ENCODE results near the gene DAPK1.

DAPK1 gene

GRCh38 chr9:87718852-87719612 lies 221.4 kb downstream of the DAPK1 start:
- no peak for TF ChIP-seq CTCF (IDR thresholded peaks at IDR 0.05; ENCODE audit: borderline replicate concordance, extremely low read depth, low read length, poor library complexity, severe bottlenecking)
- TF ChIP-seq EZH2 (IDR thresholded peaks at IDR 0.05; ENCODE audit: borderline replicate concordance, low read depth, low read length, severe bottlenecking): no peak
- H3K36me3 ChIP-seq (ENCODE audit: insufficient read depth, low read length): no peaks in the 10 kb centered on the region
- no peak overlapping the region for H3K4me3 ChIP-seq (ENCODE audit: low read depth in 1 of 2, low read length in 2 of 2)
- H3K27me3 ChIP-seq (ENCODE audit: insufficient read depth, low read length, poor library complexity): no peaks in the 10 kb centered on the region
- no peaks in the 10 kb centered on the region for H3K79me2 ChIP-seq (ENCODE audit: insufficient read depth, low read length)
- DNase-seq (no peak), ATAC-seq (ENCODE audit: insufficient read depth, low read depth) (no peak)
- H3K9ac ChIP-seq (ENCODE audit: low read depth, low read length): no peak overlapping the region
- no peaks in the 10 kb centered on the region for H3K4me1 ChIP-seq (ENCODE audit: insufficient read depth, low read length)
- H3K27ac ChIP-seq (ENCODE audit: low read length): no peak overlapping the region
- H2AFZ ChIP-seq (ENCODE audit: low read depth, low read length): no peak overlapping the region
- H3K4me2 ChIP-seq (ENCODE audit: insufficient read depth, low read length): no peak overlapping the region
- no peaks in the 10 kb centered on the region for H3K9me3 ChIP-seq (ENCODE audit: insufficient read depth, low read length, severe bottlenecking)
- H4K20me1 ChIP-seq (ENCODE audit: insufficient read depth, low read length): no peaks in the 10 kb centered on the region

- H3K4me3 ChIP-seq (ENCODE audit: low read depth in 1 of 2, low read length in 2 of 2): no peak overlapping the region
- H3K27ac ChIP-seq (ENCODE audit: low read length): no peak overlapping the region
- no peaks in the 10 kb centered on the region for H3K27me3 ChIP-seq (ENCODE audit: insufficient read depth, low read length, poor library complexity)
- H3K9ac ChIP-seq (ENCODE audit: low read depth, low read length): no peak overlapping the region
- no peaks in the 10 kb centered on the region for H3K9me3 ChIP-seq (ENCODE audit: insufficient read depth, low read length, severe bottlenecking)
- no peaks in the 10 kb centered on the region for H3K4me1 ChIP-seq (ENCODE audit: insufficient read depth, low read length)
- H3K36me3 ChIP-seq (ENCODE audit: insufficient read depth, low read length): no peaks in the 10 kb centered on the region
- no peaks in the 10 kb centered on the region for H4K20me1 ChIP-seq (ENCODE audit: insufficient read depth, low read length)
- H3K4me2 ChIP-seq (ENCODE audit: insufficient read depth, low read length): no peak overlapping the region
- no peak overlapping the region for H2AFZ ChIP-seq (ENCODE audit: low read depth, low read length)
- DNase-seq (no peak), ATAC-seq (ENCODE audit: insufficient read depth, low read depth) (no peak)
- H3K79me2 ChIP-seq (ENCODE audit: insufficient read depth, low read length): no peaks in the 10 kb centered on the region
- no peak for TF ChIP-seq CTCF (IDR thresholded peaks at IDR 0.05; ENCODE audit: borderline replicate concordance, extremely low read depth, low read length, poor library complexity, severe bottlenecking)
- no peak for TF ChIP-seq EZH2 (IDR thresholded peaks at IDR 0.05; ENCODE audit: borderline replicate concordance, low read depth, low read length, severe bottlenecking)
These were observed 222.5 kb downstream of the DAPK1 start for GRCh38 chr9:87720173-87720572.

GRCh38 chr9:87722393-87723088 lies 224.9 kb downstream of the DAPK1 start:
- Histone ChIP-seq H3K4me1 (ENCODE audit: insufficient read depth, low read length) (no peaks in the 10 kb centered on the region), H3K4me3 (ENCODE audit: low read depth in 1 of 2, low read length in 2 of 2) (no peak overlapping the region), H2AFZ (ENCODE audit: low read depth, low read length) (no peak overlapping the region), H4K20me1 (ENCODE audit: insufficient read depth, low read length) (no peaks in the 10 kb centered on the region), H3K36me3 (ENCODE audit: insufficient read depth, low read length) (no peaks in the 10 kb centered on the region), H3K27ac (ENCODE audit: low read length) (no peak overlapping the region), H3K4me2 (ENCODE audit: insufficient read depth, low read length) (no peak overlapping the region), H3K79me2 (ENCODE audit: insufficient read depth, low read length) (no peaks in the 10 kb centered on the region), H3K27me3 (ENCODE audit: insufficient read depth, low read length, poor library complexity) (no peaks in the 10 kb centered on the region), H3K9ac (ENCODE audit: low read depth, low read length) (no peak overlapping the region), H3K9me3 (ENCODE audit: insufficient read depth, low read length, severe bottlenecking) (no peaks in the 10 kb centered on the region)
- no peak for TF ChIP-seq EZH2 (IDR thresholded peaks at IDR 0.05; ENCODE audit: borderline replicate concordance, low read depth, low read length, severe bottlenecking)
- TF ChIP-seq CTCF (IDR thresholded peaks at IDR 0.05; ENCODE audit: borderline replicate concordance, extremely low read depth, low read length, poor library complexity, severe bottlenecking): no peak
- no peak for DNase-seq
- no peak for ATAC-seq (ENCODE audit: insufficient read depth, low read depth)

Data from DND-41 (cell line).